GM21825 (cell line): ENCODE data around the gene TOM1L2.

Source experiments
- ATAC-seq: cut with Tn5 transposase; IDR thresholded peaks from one replicate; pipeline ENCODE4 v1.9.1; 2021; ENCODE audit warnings: mild to moderate bottlenecking, moderate library complexity; ENCODE audit not compliant: unreplicated experiment

The TOM1L2 gene

DNA sequence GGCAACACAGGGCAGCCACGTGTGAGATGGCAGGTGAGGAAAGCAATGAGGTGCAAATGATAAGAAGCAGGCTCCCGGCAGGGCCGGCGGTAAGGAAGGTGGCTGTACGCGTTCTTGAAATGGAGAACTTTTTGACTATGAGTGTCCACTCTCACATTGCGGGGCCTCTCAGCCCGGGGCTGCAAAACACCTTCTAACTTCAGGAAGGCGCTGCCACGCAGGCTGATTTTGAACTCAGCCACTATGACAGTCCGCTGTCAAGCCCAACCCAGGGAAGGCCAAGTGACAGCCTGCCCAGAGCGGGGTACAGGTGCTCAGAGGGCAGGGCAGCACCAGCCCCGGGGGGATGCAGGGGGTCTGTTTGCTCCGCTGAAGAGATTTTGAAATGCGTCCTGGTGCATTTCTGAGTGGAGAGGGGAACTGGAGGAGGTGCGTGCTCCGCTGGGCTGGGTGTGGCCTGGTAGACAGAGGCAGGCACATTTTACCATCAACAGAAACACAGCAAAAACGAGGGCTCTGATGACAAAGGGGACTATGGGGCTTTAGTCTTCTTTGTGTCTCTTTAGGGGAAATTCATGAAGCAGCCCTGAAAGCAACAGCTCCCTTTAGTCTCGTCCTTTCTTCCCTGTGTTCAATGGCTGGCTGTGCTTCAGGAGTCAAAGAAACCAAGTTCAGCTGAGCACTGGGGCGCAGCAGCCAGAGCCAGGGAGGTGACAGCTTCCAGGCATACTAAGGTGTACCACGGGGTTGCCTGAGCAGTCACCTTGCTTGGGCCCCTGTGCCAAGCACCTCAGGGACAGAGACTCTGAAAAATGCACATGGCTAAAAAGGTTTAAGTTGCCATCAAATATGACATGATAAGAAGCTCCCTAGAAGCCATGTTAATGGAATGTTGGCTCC, 120.8 kb downstream of the TOM1L2 start:
- ATAC-seq: no peak

DNA sequence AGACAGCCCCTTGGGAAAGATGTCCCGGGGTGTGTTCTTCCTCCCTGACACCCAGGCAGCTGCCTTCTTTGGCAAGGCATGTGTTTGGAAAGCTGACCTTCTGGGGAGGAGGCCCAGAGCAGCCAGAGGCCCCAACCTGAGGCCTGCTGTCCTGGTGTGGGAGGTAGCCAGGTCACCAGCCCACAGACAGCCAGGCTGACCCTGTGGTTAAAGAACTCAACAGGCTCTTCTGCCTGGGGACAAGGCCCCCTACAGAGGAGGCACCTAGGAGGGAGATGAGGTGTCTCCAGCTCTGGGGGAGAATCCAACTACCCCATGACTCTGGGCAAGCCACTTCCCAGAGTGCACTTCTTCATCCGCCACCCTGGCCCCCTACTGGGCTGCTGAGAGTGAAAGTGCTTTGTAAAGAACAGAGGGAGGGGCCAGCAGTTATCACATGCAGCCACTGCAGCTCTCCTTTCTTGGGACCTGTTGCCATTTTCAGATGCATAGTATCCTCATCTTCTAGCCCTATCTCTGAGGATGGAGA, 122.3 kb downstream of the TOM1L2 start:
- no peak for ATAC-seq

DNA sequence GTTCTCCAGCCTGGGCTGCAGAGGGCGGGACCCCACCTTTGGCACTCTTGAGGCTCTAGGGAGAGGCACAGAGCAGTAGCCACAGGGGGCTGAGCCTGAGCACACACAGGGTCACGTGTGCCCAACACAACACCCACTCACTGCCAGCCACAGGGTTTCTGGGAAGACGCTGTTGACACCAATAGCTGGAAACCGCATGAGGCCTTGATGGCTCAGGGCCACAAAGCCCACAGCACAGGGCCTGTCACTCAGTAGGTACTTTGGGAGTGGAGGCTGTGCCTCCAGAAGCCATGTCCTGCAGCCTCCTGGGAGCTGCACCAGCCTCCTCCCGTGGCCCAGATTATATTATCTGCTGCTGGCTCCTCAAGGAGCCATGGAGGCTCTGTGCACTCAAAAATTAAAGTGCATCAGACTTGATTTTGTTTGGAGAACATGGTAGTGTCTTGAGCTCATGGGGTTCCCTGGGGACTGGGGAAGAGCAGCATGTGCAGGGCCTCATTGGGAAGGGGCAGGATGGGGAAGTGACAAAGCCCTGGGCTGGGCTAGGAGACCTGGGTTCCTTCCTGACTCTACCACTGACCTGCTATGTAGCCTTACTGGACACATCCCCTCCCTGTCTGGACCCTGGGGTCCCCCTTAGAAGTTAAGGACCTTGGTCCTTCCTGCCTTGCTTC, 122.9 kb downstream of the TOM1L2 start:
- peak; percentile 39 for ATAC-seq

DNA sequence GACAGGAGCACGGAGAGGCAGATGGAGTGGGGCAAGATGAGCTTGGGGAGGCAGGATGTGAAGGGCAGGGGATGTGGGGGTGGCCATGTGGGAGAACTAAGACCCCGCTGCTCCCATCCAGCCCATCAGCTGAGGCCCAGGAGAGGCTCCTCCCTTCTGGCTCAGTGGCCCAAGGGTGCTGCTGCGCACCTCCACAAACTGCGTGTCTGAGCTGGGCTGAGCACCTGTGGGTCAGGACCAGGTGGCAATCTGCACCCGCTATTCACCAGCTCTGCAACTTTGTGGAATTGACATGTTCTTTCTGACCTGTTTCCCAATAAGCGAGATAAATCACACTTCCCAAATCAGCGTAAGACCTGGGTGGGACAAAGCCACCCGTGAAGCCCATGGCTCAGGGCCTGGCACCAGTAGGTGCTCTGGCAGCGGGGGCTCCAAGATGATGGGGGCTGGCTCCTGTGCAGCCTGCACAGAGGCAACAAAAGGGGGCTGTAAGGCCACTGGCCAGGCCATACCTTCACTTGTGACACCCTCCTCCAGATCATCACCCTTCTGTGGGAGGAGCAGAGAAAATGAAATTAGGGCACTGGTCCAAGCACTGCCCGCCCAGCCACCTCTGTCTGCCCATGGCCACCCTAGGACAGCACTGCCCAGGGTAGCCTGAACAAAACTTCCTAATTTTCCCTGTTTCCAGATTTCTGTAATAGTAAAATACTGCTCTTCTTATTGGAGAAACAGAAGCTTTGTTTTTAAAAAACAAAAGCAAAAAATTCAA, 123.7 kb downstream of the TOM1L2 start:
- no peak for ATAC-seq

DNA sequence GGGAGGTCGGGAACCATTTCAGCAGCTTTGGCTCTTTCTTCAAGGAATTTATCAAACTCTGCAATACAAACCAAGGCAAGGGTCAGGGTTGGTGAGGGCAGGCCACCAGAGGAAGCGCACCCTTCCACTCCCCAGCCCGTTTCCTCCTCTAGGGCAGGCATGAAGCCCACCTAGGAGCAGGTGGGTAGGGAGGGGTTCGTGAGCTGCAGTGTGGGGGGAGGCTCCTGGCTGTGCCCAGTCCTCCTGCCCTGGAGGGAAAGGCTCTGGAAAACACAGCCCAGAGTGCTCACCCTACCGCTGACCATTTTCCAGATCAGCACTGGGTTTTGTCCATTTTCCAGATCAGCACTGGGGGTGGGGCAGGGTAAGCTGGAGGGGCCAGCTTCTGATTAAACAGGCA, 124.5 kb downstream of the TOM1L2 start:
- ATAC-seq: no peak

DNA sequence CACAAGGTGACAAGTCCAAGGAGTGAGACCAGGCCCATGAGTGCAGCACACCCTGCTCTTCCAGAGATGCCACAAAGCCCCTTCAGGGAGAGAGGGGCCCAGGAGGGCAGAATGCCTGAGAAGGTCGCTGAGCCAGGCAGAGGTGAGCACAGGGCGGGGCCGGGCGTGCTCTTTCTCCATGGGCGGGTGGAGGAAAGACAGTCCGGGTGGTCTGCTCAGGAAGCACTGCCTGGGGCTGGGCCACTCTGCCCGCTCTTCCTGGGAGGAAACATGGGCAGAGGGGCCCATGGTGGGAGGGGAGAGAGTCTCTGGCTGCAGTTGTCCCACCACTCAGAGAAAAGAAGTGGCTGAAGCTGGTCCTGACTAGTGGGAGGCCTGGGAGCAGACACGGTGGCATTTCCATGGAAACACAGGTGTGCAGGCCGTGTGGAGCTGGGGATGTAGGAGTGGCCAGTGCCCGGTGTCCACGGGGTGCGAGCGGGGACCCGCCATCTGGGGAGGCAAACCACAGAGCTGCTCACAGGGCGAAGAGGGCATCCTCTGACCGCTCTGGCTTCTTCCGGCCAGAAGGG, 125.0 kb downstream of the TOM1L2 start:
- ATAC-seq: no peak

DNA sequence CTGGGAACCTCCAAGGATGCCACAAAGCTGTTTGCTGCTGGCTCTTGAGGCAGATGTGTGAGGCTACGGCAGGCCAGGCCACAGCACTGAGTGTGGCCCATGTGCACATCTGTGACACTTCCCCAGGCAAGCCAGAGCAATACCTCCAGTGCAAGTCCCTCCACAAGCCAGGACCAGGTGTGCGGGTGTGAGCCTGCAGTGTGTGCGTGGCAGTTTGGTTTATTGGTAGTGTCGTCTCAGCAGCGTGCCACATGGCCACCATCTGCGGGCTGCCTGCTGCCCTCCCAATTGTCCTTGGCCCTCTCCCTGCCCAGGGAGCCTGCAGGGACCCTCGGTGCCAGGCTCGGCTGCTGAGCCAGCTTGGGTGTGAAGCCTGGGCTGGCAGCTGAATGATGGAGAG, 125.6 kb downstream of the TOM1L2 start:
- ATAC-seq: no peak

DNA sequence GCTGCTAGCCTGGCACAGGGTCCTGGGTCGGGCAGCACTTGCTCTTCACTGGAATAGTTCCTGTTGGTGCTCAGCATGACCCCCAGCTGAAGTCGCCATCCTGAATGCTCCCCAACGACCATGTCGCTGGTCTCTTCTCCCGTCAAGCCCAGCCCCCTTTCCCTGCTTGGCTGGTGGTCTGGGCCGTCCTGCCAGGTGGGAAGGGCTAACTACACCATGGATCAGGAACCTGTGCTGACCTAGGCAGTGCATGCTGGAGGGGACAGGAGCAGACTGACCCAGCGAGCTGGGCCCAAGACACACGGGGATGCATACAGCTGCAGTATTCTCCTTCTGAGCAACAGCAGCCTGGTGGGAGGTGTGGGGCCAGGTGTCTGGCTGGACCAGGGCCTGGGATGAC, 126.2 kb downstream of the TOM1L2 start:
- no peak for ATAC-seq

DNA sequence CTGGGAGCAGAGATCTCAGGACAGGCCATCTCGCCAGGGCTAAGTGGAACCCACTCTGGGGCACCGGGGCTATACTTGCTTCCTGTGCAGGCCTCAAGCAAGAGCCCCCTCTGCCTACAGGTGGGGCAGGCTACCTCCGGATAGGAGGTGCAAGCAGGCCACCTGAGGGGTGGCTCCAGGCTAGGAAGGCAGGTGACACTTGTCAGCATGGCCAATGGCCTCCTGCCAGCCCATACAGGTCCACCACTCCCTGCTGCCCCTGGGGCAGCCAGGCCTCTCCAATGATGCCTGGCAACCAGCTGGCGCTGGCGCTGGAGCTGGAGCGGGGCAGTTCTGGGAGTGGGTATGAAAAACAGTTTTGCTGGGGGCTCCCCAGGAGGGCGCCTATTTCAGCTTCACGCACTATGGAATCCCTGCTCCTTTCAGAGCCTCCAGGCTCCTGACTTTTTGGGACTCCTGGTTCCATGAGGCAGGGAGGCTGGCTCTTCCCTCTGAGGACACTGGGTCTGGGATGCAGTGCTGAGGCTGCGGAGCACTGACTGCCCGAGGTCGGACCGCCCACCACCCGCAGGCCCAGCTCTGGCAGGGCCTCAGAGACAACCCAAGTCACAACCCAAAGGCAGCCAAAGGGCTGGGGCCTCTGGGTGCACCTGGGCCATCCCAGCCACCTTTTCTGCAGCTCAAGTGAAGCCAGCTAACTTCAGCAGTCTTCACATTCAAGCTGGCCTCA, 127.0 kb downstream of the TOM1L2 start:
- no peak for ATAC-seq

DNA sequence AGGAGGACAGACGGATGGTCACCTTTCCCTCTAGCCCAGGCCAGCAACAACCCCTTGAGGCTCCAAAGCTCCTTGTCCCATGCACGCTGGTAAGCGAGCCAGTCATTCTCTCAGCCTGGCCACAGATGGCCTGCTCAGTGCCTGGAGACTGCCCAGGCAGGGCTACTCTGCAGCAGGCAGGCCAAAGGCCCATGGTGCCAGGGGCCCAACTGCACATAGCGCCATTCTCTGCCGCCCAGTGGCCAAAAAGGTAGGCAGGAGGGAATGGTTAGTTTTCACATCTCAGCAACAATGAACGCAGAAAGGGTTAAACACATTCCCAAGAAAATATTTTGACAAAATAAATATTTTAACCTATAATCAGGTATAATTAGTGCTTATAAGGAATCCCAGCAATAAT, 127.7 kb downstream of the TOM1L2 start:
- ATAC-seq: no peak

DNA sequence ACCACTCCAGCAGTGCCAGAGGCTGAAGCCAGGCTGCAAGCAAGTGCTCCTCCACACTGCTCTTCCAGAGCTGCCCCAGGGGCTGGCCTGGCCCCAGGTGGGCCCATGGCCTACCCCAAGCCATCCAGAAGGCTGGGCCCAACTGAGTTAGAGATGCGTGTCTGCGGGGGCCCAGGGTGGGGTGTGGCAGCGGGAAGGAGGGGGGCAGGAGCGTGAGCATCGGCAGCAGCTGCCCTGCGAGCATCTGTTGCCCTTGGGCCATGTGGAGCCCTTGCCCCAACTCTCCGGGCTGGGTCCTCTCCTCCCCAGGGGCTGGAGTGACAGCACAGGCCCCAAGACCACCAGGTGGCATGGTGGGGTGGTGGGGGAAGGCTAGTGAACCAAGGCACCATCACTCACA, 128.1 kb downstream of the TOM1L2 start:
- ATAC-seq: no peak

DNA sequence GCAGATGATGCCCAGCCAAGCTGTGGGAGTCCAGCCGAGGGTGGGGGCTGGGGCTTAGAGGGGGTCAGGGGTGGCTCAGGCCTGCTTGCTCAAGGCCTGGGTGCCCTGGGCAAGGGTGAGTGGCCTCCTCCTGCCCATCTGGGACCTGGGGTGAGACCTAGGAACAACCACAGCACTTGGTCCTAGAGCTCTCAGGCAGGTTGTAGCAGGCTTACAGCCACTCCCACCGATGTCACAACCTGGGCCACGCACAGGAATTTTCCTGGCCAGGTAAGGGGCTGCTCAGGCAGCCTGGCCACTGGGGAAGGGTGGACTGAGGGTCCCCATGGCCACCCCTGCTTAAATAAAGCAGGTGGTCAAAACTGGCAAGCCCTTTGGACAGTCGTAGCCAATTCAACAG, 129.1 kb downstream of the TOM1L2 start:
- no peak for ATAC-seq

DNA sequence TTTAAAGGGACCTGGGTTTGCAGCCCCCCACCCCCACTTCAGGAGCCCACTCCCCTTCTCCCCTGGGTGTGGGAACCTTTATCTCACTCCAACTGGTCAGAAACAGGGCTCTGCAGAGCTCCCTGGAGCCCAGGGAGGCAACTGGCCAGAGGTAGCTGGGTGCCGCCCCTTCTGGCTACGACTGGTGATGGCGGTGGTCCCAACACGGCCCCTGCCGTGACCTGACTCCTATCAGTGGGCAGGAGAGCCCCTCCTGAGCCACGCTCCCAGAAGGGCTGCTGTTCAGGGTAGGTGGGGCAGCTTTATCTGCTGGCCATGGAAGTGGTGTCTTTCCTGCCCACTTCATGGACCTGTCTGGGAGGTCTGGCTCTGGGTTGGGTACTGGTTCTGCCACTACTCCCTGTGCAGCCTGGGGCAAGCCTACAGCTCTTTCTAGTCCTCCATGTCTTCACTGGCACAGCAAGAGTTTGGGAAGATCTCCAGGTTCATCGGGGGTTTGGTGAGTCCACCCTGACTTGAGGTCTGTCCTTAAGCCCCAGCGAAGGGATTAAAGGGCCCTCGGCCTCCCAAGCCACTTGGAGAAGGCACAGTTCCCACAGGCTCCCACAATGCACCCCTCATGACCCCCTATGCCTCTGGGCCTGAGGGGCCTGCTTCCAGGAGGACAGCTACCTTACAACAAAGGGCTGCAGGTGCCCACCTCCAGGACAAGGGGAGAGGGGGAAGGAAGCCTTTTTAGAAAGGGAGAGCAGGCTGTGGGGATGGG, 129.9 kb downstream of the TOM1L2 start:
- no peak for ATAC-seq

DNA sequence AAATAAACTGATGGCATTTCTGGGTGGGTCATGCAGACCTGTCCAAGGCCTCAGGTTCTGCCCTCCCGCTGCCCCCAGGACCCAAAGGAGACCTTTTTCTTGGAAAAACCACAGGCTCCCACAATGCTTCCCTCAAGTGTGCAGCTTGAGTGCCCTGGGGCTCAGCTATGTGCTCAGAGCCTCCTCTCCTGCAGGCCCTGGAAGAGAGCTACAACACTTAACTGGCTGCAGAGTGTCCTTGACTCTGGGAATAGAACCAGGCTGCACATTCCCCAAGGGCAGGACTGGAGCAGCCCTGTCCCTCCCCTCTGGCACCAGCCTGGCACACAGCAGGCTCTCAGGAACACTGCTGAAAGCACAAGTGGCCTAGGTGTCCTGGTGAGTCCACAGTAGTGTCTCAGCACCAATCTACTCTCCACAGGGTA, 130.6 kb downstream of the TOM1L2 start:
- ATAC-seq: no peak

DNA sequence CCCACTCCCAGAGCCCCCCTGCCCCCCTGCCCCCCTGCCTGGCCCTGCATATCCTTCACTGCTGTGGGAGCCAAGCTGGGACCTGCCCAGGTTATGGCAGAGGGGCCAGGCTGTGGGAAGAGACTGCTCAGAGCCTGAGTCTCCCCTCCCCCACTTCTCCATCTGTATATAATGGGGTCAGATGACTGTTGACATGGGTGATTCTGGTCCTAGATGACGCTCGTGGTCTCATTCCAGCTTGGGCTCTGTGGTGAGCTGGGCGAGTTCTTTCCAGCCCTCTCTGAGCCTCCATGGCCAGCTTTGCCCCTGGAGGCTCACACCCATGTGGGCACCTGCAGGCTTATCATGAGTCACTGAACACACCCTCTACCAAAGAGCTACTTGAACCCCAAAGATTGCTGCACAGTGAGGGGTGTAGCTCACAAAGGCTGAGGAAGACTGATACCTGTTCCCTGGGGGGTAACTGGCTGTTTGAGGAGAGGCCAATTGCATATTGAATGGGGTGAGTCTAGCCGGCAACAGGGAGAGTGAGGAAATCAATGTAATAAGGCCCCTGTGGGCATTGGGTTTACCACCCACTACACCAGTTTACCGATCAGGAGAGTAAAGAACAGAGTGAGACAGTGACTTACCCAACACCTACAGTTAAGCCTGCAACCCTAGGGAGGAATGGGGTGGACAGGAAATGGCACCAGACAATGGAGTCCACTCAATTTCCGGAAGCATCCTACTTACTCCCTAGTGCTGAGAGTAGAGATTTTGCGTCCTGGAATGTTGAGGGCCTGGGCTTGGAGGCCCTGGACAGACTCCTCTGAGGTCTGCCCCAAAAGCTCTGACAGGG, 131.2 kb downstream of the TOM1L2 start:
- ATAC-seq: no peak

DNA sequence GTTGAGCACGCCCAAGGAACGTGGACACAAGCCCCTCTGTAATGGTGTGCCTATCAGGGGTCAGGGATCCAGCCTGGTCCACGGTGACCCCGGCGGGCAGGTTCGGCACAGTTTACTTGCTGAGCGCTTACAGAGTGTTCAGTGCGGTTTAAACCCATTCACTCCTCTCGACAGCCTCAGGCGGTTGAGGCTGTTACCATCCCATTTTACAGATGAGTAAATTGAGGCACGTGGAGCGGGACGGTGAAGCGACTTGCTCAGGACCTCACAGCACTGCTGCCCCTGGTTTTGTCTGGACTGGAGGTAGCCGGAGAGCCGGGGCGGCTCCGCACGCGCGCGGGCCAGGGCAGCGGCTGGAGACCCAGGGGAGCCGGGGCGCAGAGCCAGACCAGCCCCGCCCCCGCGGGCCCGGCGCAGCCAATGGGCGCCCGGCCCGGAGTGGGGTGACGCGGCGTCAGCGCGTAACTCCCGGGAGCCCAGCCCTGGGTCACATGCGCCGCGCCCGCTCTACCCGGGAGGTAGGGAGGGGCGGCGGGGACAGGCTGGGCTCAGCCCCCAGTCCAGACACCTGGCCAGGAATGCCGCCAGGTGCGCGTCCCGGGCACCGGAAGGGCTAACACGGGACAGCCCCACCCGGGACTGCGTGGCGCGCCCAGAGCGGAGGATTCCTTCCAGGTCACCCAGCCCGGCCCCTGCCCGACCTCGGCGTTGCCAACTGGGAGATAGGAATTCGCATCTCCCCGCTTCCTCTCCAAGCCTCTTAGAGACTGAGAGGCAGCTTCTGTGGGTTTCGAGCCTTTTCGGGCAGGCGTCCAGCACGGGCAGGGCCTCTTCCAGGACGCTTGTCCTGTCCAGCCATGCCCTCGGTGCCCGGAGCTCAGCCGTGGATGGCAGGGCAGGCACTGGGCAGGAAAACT, 132.2 kb downstream of the TOM1L2 start:
- ATAC-seq: peak; percentile 41
